Activated CD4-positive, alpha-beta T cell treated with anti-CD3 and anti-CD28 coated beads, Interleukin-10, Interleukin-2, amounts not matched to agents 100 ng/mL and 50 ng/mL, durations not matched to agents 16 hours and 8 hours (primary cell): ENCODE results near the gene RBM28.
"Not testable (repeated sequence)": the region's sequence is repeated elsewhere in the genome, so short reads cannot be mapped to it uniquely, and the experiment has no call there.

Experiments
- DNase-seq: peaks from one replicate; pipeline ENCODE4 v3.0.0-alpha.2; 2020

Gene RBM28

GRCh38 chr7:128280451-128280850 is 63.3 kb downstream of the RBM28 start:
- not testable (repeated sequence) for DNase-seq

- no peak for DNase-seq
These were observed 64.5 kb downstream of the RBM28 start for GRCh38 chr7:128279124-128279713.

- no peak for DNase-seq
These were observed 65.3 kb downstream of the RBM28 start for GRCh38 chr7:128278366-128278765.

- DNase-seq, result no peak
These were observed 68.0 kb downstream of the RBM28 start for GRCh38 chr7:128275681-128276080.

- no peak for DNase-seq
These were observed 68.7 kb downstream of the RBM28 start for GRCh38 chr7:128274884-128275603.

- no peak for DNase-seq
These were observed 69.3 kb downstream of the RBM28 start for GRCh38 chr7:128274246-128274883.

GRCh38 chr7:128271942-128272481 is 71.7 kb downstream of the RBM28 start:
- no peak for DNase-seq

- no peak for DNase-seq
These were observed 72.2 kb downstream of the RBM28 start for GRCh38 chr7:128271471-128271941.

GRCh38 chr7:128270826-128271272 is 72.9 kb downstream of the RBM28 start:
- no peak for DNase-seq

GRCh38 chr7:128268233-128268632 is 75.5 kb downstream of the RBM28 start:
- no peak for DNase-seq

- no peak for DNase-seq
These were observed 76.1 kb downstream of the RBM28 start for GRCh38 chr7:128267595-128267924.

- no peak for DNase-seq
These were observed 76.7 kb downstream of the RBM28 start for GRCh38 chr7:128266883-128267594.

GRCh38 chr7:128266529-128266882 is 77.2 kb downstream of the RBM28 start:
- no peak for DNase-seq

- no peak for DNase-seq
These were observed 77.8 kb downstream of the RBM28 start for GRCh38 chr7:128265906-128266300.

- no peak for DNase-seq
These were observed 78.4 kb downstream of the RBM28 start for GRCh38 chr7:128265156-128265905.

GRCh38 chr7:128264477-128264876 is 79.2 kb downstream of the RBM28 start:
- DNase-seq, result no peak

GRCh38 chr7:128263420-128263819 is 80.3 kb downstream of the RBM28 start:
- DNase-seq, result no peak

- DNase-seq, result no peak
These were observed 81.3 kb downstream of the RBM28 start for GRCh38 chr7:128262273-128263028.

- no peak for DNase-seq
These were observed 83.5 kb downstream of the RBM28 start for GRCh38 chr7:128260069-128260795.

- no peak for DNase-seq
These were observed 84.3 kb downstream of the RBM28 start for GRCh38 chr7:128259131-128260061.
